CD4-positive, alpha-beta T cell (primary cell): ENCODE measurements around the gene WDR82. TPM values are rescaled to one million over a fixed set of nuclear protein-coding genes. Genes with fewer than 3 reads are reported as not detected.

Source experiments
- ATAC-seq: fragments of 200-7000 bp; cut with Tn5 transposase; one replicate; pipeline ENCODE4 v1.10.0; 2022; ENCODE audit warnings: mild to moderate bottlenecking; ENCODE audit not compliant: poor library complexity
- CTCF ChIA-PET: fragments of 350-600 bp; sonication (Branson Sonifier 250); formaldehyde crosslinking; loops from one replicate; lab custom pipeline; 2021; ENCODE audit warnings: antibody characterized with exemption, inconsistent platforms; lab: Charles Lee
- POLR2A ChIA-PET: fragments of 350-600 bp; sonication (Branson Sonifier 250); formaldehyde crosslinking; loops from one replicate; lab custom pipeline; 2021; ENCODE audit warnings: antibody characterized with exemption, inconsistent platforms; lab: Charles Lee
- DNase-seq, 14 experiments: peaks; one replicate each; pipeline ENCODE4 v3.0.0-alpha.2; 2013 to 2020; ENCODE audit warnings: mixed read lengths in 2 of 14
- H3K27ac ChIP-seq, 2 donors: one replicate each; pipeline versions ENCODE4 v1.5.1 to v1.7.0; 2013; ENCODE audit warnings: low read length in 2 of 2, low read depth in 1 of 2, mild to moderate bottlenecking in 1 of 2
- H3K27me3 ChIP-seq, 2 experiments: 1 replicate in 1 of 2; 2 replicates in 1 of 2; pipeline versions ENCODE4 v1.6.1 to v1.7.0; 2013; ENCODE audit warnings: low read length in 2 of 2, control low read depth in 1 of 2, mild to moderate bottlenecking in 1 of 2, moderate library complexity in 1 of 2; ENCODE audit not compliant: insufficient read depth in 2 of 2, control insufficient read depth in 1 of 2
- H3K36me3 ChIP-seq: one replicate; pipeline ENCODE4 v1.6.1; 2013; ENCODE audit warnings: low read length, control low read depth; ENCODE audit not compliant: insufficient read depth
- H3K4me1 ChIP-seq: one replicate; pipeline ENCODE4 v1.6.1; 2013; ENCODE audit warnings: low read length, control low read depth; ENCODE audit not compliant: insufficient read depth
- H3K4me3 ChIP-seq: one replicate; pipeline ENCODE4 v1.5.1; 2013; ENCODE audit warnings: mild to moderate bottlenecking, low read length, moderate library complexity
- H3K9me3 ChIP-seq, 2 experiments: 1 replicate in 1 of 2; 2 replicates in 1 of 2; pipeline versions ENCODE4 v1.6.1 to v1.7.0; 2013; ENCODE audit warnings: low read length in 2 of 2, mild to moderate bottlenecking in 2 of 2, control low read depth in 1 of 2, moderate library complexity in 1 of 2; ENCODE audit not compliant: control insufficient read depth in 1 of 2, insufficient read depth in 1 of 2
- H3K27ac Mint-ChIP-seq: one replicate; pipeline ENCODE4 v1.8.0; 2020; ENCODE audit warnings: mixed read lengths
- H3K27me3 Mint-ChIP-seq: one replicate; pipeline ENCODE4 v1.8.0; 2021; ENCODE audit warnings: mixed read lengths
- H3K36me3 Mint-ChIP-seq: one replicate; pipeline ENCODE4 v1.8.0; 2021; ENCODE audit warnings: low read depth, mixed read lengths
- H3K4me1 Mint-ChIP-seq: one replicate; pipeline ENCODE4 v1.8.0; 2021; ENCODE audit warnings: low read depth, mixed read lengths
- H3K4me3 Mint-ChIP-seq: one replicate; pipeline ENCODE4 v1.8.0; 2020; ENCODE audit warnings: mild to moderate bottlenecking, mixed read lengths
- H3K9me3 Mint-ChIP-seq: one replicate; pipeline ENCODE4 v1.8.0; 2020; ENCODE audit warnings: mixed read lengths
- intact Hi-C, 2 experiments: fragments of 100-400 bp; cut with DNase I in 1 of 2; cut with micrococcal nuclease in 1 of 2; formaldehyde crosslinking; loops; one replicate each; pipeline versions ENCODE4 v1.15.1 to v1.9.0; 2023 to 2025; cut with DNase I, micrococcal nuclease
- total RNA-seq, 174 experiments: library from RNA in 2 of 174; stranded (reverse) in 2 of 174; gene quantifications; one replicate each; pipeline ENCODE4 v1.2.3 and lab custom pipeline; 2021 to 2026
- TF ChIP-seq, protein P1 (sequence below): fragments of 200-600 bp; IDR thresholded peaks from one replicate; pipeline ENCODE4 v1.8.0; 2022; ENCODE audit warnings: antibody characterized with exemption, mild to moderate bottlenecking

WDR82 gene
- total RNA-seq, 2 experiments from 2014 or later, result 114 TPM

DNA sequence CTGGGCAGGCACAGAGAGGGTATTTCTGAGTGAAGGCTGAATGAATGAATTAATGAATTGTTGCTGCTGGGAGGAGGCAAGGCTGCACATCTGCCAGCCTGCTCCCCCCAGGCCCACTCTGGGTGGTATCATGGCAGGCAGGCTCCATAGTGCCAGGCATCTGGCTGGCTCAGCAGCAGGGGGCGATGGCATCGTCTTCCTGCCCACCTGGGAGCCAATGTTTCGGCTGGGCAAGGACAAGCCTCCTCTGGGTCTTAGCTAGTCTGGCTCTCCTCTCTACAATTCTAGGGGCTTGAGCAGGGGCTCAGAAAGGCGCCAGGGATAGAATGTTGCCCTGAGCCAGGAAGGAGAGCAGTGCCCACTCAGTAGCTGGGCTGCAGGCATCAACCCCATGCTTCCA is 51.3 kb downstream of the WDR82 start:
- Mint-ChIP-seq H3K4me3 (no peak overlapping the region), H3K27ac (peak overlapping the region; percentile 90), H3K36me3 (peaks cover 50% of the 10 kb centered on the region), H3K27me3 (no peaks in the 10 kb centered on the region), H3K9me3 (no peaks in the 10 kb centered on the region), H3K4me1 (peaks cover 62% of the 10 kb centered on the region)
- Histone ChIP-seq H3K4me1 (peaks cover 76% of the 10 kb centered on the region), H3K27me3 (no peaks in the 10 kb centered on the region), H3K9me3 (no peaks in the 10 kb centered on the region), H3K4me3 (no peak overlapping the region), H3K36me3 (peaks cover 46% of the 10 kb centered on the region), H3K27ac (peak overlapping the region in 1 of 2 donors; percentile 51)
- DNase-seq (peak in 1 of 14 experiments; percentile 36), ATAC-seq (no peak)
- TF ChIP-seq, protein P1, sequence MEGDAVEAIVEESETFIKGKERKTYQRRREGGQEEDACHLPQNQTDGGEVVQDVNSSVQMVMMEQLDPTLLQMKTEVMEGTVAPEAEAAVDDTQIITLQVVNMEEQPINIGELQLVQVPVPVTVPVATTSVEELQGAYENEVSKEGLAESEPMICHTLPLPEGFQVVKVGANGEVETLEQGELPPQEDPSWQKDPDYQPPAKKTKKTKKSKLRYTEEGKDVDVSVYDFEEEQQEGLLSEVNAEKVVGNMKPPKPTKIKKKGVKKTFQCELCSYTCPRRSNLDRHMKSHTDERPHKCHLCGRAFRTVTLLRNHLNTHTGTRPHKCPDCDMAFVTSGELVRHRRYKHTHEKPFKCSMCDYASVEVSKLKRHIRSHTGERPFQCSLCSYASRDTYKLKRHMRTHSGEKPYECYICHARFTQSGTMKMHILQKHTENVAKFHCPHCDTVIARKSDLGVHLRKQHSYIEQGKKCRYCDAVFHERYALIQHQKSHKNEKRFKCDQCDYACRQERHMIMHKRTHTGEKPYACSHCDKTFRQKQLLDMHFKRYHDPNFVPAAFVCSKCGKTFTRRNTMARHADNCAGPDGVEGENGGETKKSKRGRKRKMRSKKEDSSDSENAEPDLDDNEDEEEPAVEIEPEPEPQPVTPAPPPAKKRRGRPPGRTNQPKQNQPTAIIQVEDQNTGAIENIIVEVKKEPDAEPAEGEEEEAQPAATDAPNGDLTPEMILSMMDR, result no peak
- POLR2A ChIA-PET, result interaction anchor here (1.0 to 8.6 kb wide), 3 partner anchors 10 to 51 kb away, joined by 3 to 74 read pairs (median 15); partner anchors contain the start of genes TWF2 and WDR82
- intact Hi-C loops, result no loop called here
- CTCF ChIA-PET, result interaction anchor here (3.0 kb wide), 1 partner anchor 112 kb away, joined by 18 read pairs; no protein-coding TSS in a partner anchor

DNA sequence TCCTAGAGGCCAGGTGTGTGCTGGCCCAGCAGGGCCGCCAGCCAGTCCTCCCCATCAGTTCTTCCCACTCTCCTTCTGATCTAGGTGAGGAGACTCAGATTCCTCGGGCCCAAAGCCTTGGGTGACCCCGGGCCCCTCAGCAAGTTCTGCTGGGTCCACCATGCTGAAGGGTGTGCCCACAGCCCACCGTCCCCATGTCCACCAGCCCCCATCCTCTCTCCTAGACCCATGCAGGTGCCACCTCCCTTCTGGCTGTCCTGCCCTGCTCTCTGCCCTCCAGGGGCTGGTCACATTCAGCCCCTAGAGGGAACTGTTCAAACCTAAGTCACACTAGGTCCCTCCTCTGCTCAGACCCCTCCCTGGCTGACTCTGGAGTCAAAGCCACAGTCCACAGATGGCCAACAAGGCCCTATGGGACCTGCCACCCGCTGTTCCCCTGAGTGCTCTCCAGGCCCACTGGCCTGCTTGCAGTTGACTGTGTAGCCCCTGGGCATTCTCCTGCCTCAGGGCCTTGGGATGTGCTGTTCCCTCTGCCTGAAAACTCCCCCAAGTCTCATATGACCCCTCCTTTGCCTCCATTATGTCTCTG is 52.1 kb downstream of the WDR82 start:
- ChIA-PET CTCF (interaction anchor here (3.0 kb wide), 1 partner anchor 113 kb away, joined by 18 read pairs; no protein-coding TSS in a partner anchor), POLR2A (interaction anchor here (0.9 to 8.6 kb wide), 6 partner anchors 10 to 55 kb away, joined by 4 to 74 read pairs (median 10); partner anchors contain the start of genes TWF2 and WDR82)
- TF ChIP-seq, protein P1, result no peak
- Histone ChIP-seq H3K4me3 (no peak overlapping the region), H3K27me3 (no peaks in the 10 kb centered on the region), H3K27ac (peak overlapping the region; percentile 51 to 64), H3K36me3 (peaks cover 38% of the 10 kb centered on the region), H3K9me3 (no peaks in the 10 kb centered on the region), H3K4me1 (peaks cover 76% of the 10 kb centered on the region)
- DNase-seq (peak in 2 of 14 experiments; percentile 17 to 24), ATAC-seq (no peak)
- Mint-ChIP-seq H3K36me3 (peaks cover 44% of the 10 kb centered on the region), H3K9me3 (no peaks in the 10 kb centered on the region), H3K27me3 (no peaks in the 10 kb centered on the region), H3K4me1 (peaks cover 65% of the 10 kb centered on the region), H3K27ac (peak overlapping the region; percentile 90), H3K4me3 (peak overlapping the region; percentile 73)
- intact Hi-C loops, result no loop called here

DNA sequence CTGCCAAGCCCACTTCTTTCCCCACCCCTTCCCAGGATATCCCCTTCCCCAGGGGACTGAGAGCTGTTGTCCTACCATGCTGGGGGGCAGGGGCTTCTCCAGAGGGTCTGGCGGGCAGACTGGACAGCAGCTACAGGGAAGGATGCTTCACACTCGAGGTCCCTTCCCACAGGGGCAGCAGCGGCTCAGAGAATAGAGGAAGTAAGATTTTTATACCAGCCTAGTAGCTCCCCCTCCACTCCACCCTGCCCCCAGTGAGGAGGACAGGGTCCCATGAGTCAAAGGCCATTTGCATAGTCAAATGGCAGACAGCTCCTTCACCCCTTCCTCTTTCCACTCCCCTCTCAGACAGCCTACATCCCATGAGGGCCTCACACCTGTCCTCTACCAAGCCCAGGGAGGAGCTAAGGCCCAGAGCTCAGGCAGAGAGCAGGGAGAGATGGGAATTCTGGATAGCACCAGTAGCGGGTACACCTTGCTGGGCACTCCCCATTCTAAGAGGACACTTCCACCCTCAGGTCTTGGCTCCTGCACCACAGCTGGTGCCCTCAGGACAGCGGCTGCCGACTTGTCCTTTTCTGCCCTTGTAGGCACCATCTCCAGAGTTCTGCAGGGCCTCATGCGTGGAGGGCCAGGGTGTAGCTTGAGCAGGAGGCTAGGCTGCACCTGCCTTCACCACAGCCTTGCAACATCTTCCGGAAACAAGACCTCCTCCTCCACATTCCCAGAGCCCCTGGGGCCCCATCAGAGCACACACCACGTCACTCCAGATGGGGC is 52.8 kb downstream of the WDR82 start, which contains the start of gene TLR9:
TLR9 (minus strand) TSS at position 194 of the 777 bp plus-strand sequence; CDS start at position 78, 116 bp downstream.
- Histone ChIP-seq H3K27me3 (no peaks in the 10 kb centered on the region), H3K27ac (peak within 1 kb of the TSS; percentile 51 to 64), H3K4me3 (no peak within 1 kb of the TSS), H3K36me3 (peaks cover 31% of the 10 kb centered on the region), H3K4me1 (peaks cover 76% of the 10 kb centered on the region), H3K9me3 (no peaks in the 10 kb centered on the region)
- Mint-ChIP-seq H3K4me1 (peaks cover 68% of the 10 kb centered on the region), H3K9me3 (no peaks in the 10 kb centered on the region), H3K36me3 (peaks cover 37% of the 10 kb centered on the region), H3K27ac (peak within 1 kb of the TSS; percentile 90), H3K27me3 (no peaks in the 10 kb centered on the region), H3K4me3 (peak within 1 kb of the TSS; percentile 73)
- ChIA-PET CTCF (interaction anchor here (0.6 to 3.0 kb wide), 2 partner anchors 28 to 113 kb away, joined by 3 to 18 read pairs; no protein-coding TSS in a partner anchor), POLR2A (interaction anchor here (0.9 to 8.6 kb wide), 6 partner anchors 9 to 56 kb away, joined by 4 to 74 read pairs (median 10); partner anchors contain the start of genes TWF2 and WDR82)
- TF ChIP-seq, protein P1, result no peak
- ATAC-seq (peak; percentile 59), DNase-seq (peak in 5 of 14 experiments; percentile 33 to 62 (median 44))
- intact Hi-C loops, result no loop called here
